ENCODE data around the gene MOG.

MOG gene

DNA sequence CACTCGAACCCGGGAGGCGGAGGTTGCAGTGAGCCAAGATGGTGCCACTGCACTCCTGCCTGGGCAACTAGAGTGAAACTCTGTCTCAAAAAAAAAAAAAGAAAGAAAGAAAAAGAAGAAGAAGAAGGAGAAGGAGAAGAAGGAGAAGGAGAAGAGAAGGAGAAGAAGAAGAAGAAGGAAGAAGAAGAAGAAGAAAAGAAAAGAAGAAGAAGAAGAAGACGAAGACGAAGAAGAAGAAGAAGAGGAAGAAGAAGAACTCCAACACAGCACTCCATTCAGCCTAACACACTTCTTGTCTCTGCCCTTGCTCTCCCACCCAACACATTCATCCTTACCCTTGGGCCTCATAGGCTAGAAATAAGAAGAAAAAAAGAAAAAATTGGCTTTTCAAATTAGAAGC is 17.1 kb downstream of the MOG start:
- Histone ChIP-seq H3K27me3 (replicated peaks; ENCODE audit: control insufficient read depth, insufficient read depth, low read length) (no peaks in the 10 kb centered on the region; the same call in none of the 2 replicates), H3K36me3 (ENCODE audit: control insufficient read depth, insufficient read depth, low read length) (no peaks in the 10 kb centered on the region)

DNA sequence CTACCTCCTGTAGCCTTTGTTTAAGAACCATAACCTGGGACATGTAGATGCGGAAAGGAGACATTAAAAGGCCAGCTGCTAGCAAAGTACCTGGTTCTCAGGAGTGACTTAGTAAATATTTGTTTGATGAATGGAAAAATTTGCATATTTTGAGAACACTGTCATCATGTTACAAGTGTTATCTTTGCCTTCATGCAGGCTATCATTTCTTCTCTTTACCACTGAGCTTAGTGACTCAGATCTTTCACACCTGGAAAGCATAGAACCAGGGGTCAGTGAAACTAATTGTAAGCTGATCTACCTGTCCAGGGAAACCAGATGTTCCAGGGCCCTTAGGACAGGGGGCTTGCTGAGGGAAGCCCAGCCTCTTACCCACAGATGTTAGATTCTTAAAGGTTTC is 18.7 kb downstream of the MOG start:
- TF ChIP-seq, protein P1, sequence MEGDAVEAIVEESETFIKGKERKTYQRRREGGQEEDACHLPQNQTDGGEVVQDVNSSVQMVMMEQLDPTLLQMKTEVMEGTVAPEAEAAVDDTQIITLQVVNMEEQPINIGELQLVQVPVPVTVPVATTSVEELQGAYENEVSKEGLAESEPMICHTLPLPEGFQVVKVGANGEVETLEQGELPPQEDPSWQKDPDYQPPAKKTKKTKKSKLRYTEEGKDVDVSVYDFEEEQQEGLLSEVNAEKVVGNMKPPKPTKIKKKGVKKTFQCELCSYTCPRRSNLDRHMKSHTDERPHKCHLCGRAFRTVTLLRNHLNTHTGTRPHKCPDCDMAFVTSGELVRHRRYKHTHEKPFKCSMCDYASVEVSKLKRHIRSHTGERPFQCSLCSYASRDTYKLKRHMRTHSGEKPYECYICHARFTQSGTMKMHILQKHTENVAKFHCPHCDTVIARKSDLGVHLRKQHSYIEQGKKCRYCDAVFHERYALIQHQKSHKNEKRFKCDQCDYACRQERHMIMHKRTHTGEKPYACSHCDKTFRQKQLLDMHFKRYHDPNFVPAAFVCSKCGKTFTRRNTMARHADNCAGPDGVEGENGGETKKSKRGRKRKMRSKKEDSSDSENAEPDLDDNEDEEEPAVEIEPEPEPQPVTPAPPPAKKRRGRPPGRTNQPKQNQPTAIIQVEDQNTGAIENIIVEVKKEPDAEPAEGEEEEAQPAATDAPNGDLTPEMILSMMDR (IDR thresholded peaks at IDR 0.05; ENCODE audit: insufficient read depth, low read length, poor library complexity, severe bottlenecking), result no peak
- H3K27me3 ChIP-seq (replicated peaks; ENCODE audit: control insufficient read depth, insufficient read depth, low read length), result no peaks in the 10 kb centered on the region; the same call in none of the 2 replicates
- no peaks in the 10 kb centered on the region for H3K36me3 ChIP-seq (ENCODE audit: control insufficient read depth, insufficient read depth, low read length)
- DNase-seq (ENCODE audit: extremely low read depth, insufficient read length), result no peak
- H3K4me3 ChIP-seq (replicated peaks; ENCODE audit: low read depth, low read length), result no peak overlapping the region

More for the DNA sequence above, 17.1 kb downstream of the MOG start:
- no peak for DNase-seq (ENCODE audit: extremely low read depth, insufficient read length)
- TF ChIP-seq, protein P1 (IDR thresholded peaks at IDR 0.05; ENCODE audit: insufficient read depth, low read length, poor library complexity, severe bottlenecking), result no peak
- no peak overlapping the region for H3K4me3 ChIP-seq (replicated peaks; ENCODE audit: low read depth, low read length)

DNA sequence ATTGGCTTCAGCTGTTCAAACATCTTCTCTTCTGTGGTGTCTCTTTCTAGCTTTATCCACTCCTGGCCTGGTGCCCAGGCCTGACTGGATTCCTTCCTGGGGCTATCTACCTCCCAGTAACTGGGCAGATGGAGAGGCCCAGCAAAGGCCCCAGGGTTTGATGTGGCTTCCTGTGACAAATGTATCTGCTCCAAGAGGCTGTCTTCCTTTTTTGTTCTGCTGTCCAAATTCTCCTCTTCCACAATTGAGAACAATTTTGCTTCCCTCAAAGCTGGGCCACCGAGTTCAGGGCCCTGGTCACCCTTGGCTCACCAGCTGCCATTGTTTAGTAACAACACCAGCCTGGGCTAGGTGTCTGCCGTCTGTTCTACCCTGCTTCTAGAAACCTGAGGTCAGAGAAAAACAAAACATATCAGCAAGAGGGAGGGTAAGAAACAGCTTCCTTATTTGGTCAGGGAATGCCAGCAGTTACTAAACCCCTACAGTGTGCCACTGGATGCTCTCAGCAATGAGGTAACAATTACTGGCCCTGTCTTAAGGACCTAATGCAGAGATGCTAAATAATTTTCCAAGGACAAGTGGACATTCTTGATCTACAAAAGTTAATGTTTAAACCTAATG is 20.2 kb downstream of the MOG start:
- TF ChIP-seq, protein P1 (IDR thresholded peaks at IDR 0.05; ENCODE audit: insufficient read depth, low read length, poor library complexity, severe bottlenecking), result no peak
- H3K4me3 ChIP-seq (replicated peaks; ENCODE audit: low read depth, low read length), result no peak overlapping the region
- H3K27me3 ChIP-seq (replicated peaks; ENCODE audit: control insufficient read depth, insufficient read depth, low read length), result no peaks in the 10 kb centered on the region; the same call in 1 of the 2 replicates
- H3K36me3 ChIP-seq (ENCODE audit: control insufficient read depth, insufficient read depth, low read length), result no peaks in the 10 kb centered on the region
- DNase-seq (ENCODE audit: extremely low read depth, insufficient read length), result no peak

DNA sequence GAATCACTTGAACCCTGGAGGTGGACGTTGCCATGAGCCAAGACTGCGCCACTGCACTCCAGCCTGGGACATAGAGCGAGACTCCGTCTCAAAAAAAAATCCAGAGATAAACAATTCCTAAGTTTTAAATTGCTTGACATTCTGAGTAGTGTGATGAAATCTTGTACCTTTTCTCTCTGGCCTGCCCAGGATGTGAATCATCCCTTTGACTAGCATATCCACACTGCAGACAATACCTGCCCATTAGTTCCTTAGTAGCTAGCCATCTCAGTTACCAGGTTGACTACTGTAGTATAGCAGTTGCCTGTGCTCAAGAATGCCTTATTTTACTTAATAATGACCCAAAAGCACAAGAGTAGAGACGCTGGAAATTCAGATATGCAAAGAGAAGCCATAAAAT is 21.2 kb downstream of the MOG start:
- TF ChIP-seq, protein P1 (IDR thresholded peaks at IDR 0.05; ENCODE audit: insufficient read depth, low read length, poor library complexity, severe bottlenecking), result no peak
- Histone ChIP-seq H3K4me3 (replicated peaks; ENCODE audit: low read depth, low read length) (no peak overlapping the region), H3K27me3 (replicated peaks; ENCODE audit: control insufficient read depth, insufficient read depth, low read length) (no peaks in the 10 kb centered on the region; the same call in 1 of the 2 replicates), H3K36me3 (ENCODE audit: control insufficient read depth, insufficient read depth, low read length) (no peaks in the 10 kb centered on the region)
- no peak for DNase-seq (ENCODE audit: extremely low read depth, insufficient read length)

DNA sequence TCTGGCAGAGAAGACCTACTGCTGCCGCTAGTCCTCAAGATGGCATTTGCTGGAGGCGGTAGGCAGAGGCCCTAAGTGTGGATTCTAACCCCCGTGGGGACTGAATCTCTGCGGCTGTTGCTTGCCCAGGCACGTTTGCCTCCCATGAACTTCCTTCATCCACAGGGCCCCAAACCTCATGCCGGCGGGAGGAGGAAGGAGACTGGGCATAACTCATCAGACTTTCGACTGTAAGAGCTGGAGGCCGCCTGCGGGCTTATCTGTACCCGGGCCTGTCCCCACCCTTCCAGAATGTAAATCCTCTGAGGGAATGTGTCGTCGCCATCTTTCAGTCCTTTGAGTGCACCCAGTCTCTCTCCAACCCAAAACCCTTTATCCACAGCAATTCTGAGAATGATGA is 23.1 kb downstream of the MOG start:
- DNase-seq (ENCODE audit: extremely low read depth, insufficient read length), result no peak
- Histone ChIP-seq H3K4me3 (replicated peaks; ENCODE audit: low read depth, low read length) (no peak overlapping the region), H3K27me3 (replicated peaks; ENCODE audit: control insufficient read depth, insufficient read depth, low read length) (no peaks in the 10 kb centered on the region; the same call in 1 of the 2 replicates), H3K36me3 (ENCODE audit: control insufficient read depth, insufficient read depth, low read length) (no peaks in the 10 kb centered on the region)
- TF ChIP-seq, protein P1 (IDR thresholded peaks at IDR 0.05; ENCODE audit: insufficient read depth, low read length, poor library complexity, severe bottlenecking), result no peak

DNA sequence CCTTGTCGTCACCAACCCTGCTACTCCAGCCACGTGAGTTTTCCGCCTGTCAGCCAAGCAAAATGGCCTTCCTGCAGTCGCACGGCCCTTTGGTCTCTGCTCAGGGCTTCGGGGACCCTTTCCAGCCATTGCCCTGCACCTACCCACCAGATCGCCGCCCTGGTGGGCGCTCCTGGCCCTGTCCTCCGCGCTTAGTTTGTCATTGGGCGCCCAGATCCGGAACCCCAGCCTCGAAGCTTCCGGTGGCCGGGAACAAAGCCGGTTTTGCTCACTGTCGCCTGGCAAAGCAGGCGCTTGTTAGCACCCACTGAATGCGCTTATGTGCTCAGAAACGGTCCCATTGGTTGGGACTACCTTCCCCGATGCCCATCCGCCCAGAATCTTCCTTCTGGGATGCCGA is 23.5 kb downstream of the MOG start:
- TF ChIP-seq, protein P1 (IDR thresholded peaks at IDR 0.05; ENCODE audit: insufficient read depth, low read length, poor library complexity, severe bottlenecking), result no peak
- Histone ChIP-seq H3K4me3 (replicated peaks; ENCODE audit: low read depth, low read length) (no peak overlapping the region), H3K36me3 (ENCODE audit: control insufficient read depth, insufficient read depth, low read length) (no peaks in the 10 kb centered on the region), H3K27me3 (replicated peaks; ENCODE audit: control insufficient read depth, insufficient read depth, low read length) (no peaks in the 10 kb centered on the region; the same call in 1 of the 2 replicates)
- no peak for DNase-seq (ENCODE audit: extremely low read depth, insufficient read length)

Data from GM06990 (cell line).